Glutamatergic neuron (in vitro differentiated cells): Measurements from ENCODE around the gene WFDC1. TPM values are rescaled to one million over a fixed set of nuclear protein-coding genes. Genes with fewer than 3 reads are reported as not detected.

Source experiments
- DNase-seq: peaks from one replicate; pipeline ENCODE4 v3.0.0; 2022
- H3K27ac Mint-ChIP-seq: one replicate; pipeline ENCODE4 v1.8.0; 2020; ENCODE audit warnings: mild to moderate bottlenecking, mixed read lengths, inconsistent platforms; ENCODE audit not compliant: unreplicated experiment
- H3K27me3 Mint-ChIP-seq: one replicate; pipeline ENCODE4 v1.8.0; 2020; ENCODE audit warnings: mild to moderate bottlenecking, moderate library complexity, mixed read lengths, inconsistent platforms; ENCODE audit not compliant: unreplicated experiment
- H3K36me3 Mint-ChIP-seq: one replicate; pipeline ENCODE4 v1.8.0; 2020; ENCODE audit warnings: mild to moderate bottlenecking, mixed read lengths, inconsistent platforms; ENCODE audit not compliant: unreplicated experiment
- H3K4me1 Mint-ChIP-seq: one replicate; pipeline ENCODE4 v1.8.0; 2020; ENCODE audit warnings: mild to moderate bottlenecking, low read depth, mixed read lengths, inconsistent platforms; ENCODE audit not compliant: unreplicated experiment
- H3K4me3 Mint-ChIP-seq: one replicate; pipeline ENCODE4 v1.8.0; 2020; ENCODE audit warnings: mild to moderate bottlenecking, mixed read lengths, inconsistent platforms; ENCODE audit not compliant: unreplicated experiment
- H3K9me3 Mint-ChIP-seq: one replicate; pipeline ENCODE4 v1.8.0; 2020; ENCODE audit warnings: mild to moderate bottlenecking, moderate library complexity, mixed read lengths, inconsistent platforms; ENCODE audit not compliant: unreplicated experiment
- total RNA-seq: library from RNA; stranded (reverse); fragmentation: NEBNext Ultra II Directional; extraction: Animal tissue kit (Norgen Biotek cat#: 25700); gene quantifications from one replicate; pipeline ENCODE4 v1.2.1, GENCODE V29; 2021; ENCODE audit not compliant: unreplicated experiment
- TF ChIP-seq, protein P1 (sequence below): fragments of 200-600 bp; sonication (generic); IDR thresholded peaks from one replicate; pipeline ENCODE4 v1.5.0; 2021; ENCODE audit not compliant: partially characterized antibody, unreplicated experiment

WFDC1 gene
- total RNA-seq, 1 donor from 2014 or later, result 0.93 TPM

DNA sequence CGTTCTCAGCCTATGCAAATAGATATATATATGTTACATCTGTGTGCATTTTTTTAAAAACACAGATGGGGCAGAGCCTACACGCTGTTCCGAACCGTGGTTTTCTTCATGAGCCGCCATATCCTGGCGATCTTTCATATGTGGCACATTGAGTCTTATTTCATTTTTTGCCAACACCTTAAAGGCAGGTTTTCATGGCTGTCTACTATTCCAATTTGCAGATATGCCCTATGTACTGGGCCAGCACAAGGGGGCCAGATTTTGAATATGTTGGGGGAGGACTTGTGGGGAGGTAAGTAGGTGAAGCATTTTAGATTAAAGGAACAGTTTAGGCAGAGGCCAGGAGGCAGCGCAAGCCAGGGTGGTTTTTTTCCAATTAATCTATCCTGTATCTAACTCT, 16.0 kb downstream of the WFDC1 start:
- peaks cover 7% of the 10 kb centered on the region for H3K9me3 Mint-ChIP-seq
- no peak overlapping the region for H3K4me3 Mint-ChIP-seq
- no peak for DNase-seq
- TF ChIP-seq, protein P1, sequence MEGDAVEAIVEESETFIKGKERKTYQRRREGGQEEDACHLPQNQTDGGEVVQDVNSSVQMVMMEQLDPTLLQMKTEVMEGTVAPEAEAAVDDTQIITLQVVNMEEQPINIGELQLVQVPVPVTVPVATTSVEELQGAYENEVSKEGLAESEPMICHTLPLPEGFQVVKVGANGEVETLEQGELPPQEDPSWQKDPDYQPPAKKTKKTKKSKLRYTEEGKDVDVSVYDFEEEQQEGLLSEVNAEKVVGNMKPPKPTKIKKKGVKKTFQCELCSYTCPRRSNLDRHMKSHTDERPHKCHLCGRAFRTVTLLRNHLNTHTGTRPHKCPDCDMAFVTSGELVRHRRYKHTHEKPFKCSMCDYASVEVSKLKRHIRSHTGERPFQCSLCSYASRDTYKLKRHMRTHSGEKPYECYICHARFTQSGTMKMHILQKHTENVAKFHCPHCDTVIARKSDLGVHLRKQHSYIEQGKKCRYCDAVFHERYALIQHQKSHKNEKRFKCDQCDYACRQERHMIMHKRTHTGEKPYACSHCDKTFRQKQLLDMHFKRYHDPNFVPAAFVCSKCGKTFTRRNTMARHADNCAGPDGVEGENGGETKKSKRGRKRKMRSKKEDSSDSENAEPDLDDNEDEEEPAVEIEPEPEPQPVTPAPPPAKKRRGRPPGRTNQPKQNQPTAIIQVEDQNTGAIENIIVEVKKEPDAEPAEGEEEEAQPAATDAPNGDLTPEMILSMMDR, result no peak
- peaks cover 22% of the 10 kb centered on the region for H3K4me1 Mint-ChIP-seq
- no peak overlapping the region for H3K27ac Mint-ChIP-seq
- peaks cover 14% of the 10 kb centered on the region for H3K27me3 Mint-ChIP-seq
- H3K36me3 Mint-ChIP-seq, result no peaks in the 10 kb centered on the region

GRCh38 chr16:84312783-84313382, 18.2 kb downstream of the WFDC1 start:
- Mint-ChIP-seq H3K36me3 (no peaks in the 10 kb centered on the region), H3K4me3 (no peak overlapping the region), H3K4me1 (peaks cover 11% of the 10 kb centered on the region), H3K9me3 (peaks cover 4% of the 10 kb centered on the region), H3K27me3 (peaks cover 11% of the 10 kb centered on the region), H3K27ac (no peak overlapping the region)
- TF ChIP-seq, protein P1, result no peak
- DNase-seq, result peak; percentile 33

GRCh38 chr16:84313921-84314320, 19.2 kb downstream of the WFDC1 start:
- H3K4me3 Mint-ChIP-seq, result no peak overlapping the region

GRCh38 chr16:84314373-84314772, 19.7 kb downstream of the WFDC1 start:
- H3K27ac Mint-ChIP-seq, result no peak overlapping the region
- no peak overlapping the region for H3K4me3 Mint-ChIP-seq
- no peaks in the 10 kb centered on the region for H3K36me3 Mint-ChIP-seq
- TF ChIP-seq, protein P1, result no peak
- H3K9me3 Mint-ChIP-seq, result peaks cover 4% of the 10 kb centered on the region
- H3K4me1 Mint-ChIP-seq, result peaks cover 7% of the 10 kb centered on the region
- no peak for DNase-seq
- peaks cover 8% of the 10 kb centered on the region for H3K27me3 Mint-ChIP-seq

More at GRCh38 chr16:84313921-84314320, 19.2 kb downstream of the WFDC1 start:
- Mint-ChIP-seq H3K27me3 (peaks cover 9% of the 10 kb centered on the region), H3K27ac (no peak overlapping the region), H3K4me1 (peaks cover 7% of the 10 kb centered on the region), H3K36me3 (no peaks in the 10 kb centered on the region), H3K9me3 (peaks cover 4% of the 10 kb centered on the region)
- DNase-seq, result no peak
- TF ChIP-seq, protein P1, result no peak

- TF ChIP-seq, protein P1, result no peak
- H3K9me3 Mint-ChIP-seq, result peaks cover 4% of the 10 kb centered on the region
- H3K36me3 Mint-ChIP-seq, result no peaks in the 10 kb centered on the region
- H3K27me3 Mint-ChIP-seq, result peaks cover 8% of the 10 kb centered on the region
- no peak for DNase-seq
- H3K4me1 Mint-ChIP-seq, result peaks cover 4% of the 10 kb centered on the region
- no peak overlapping the region for H3K27ac Mint-ChIP-seq
- H3K4me3 Mint-ChIP-seq, result no peak overlapping the region
Observed at GRCh38 chr16:84314814-84315213, 20.1 kb downstream of the WFDC1 start.
